ENCODE data around the gene PCNX1. TPM values are rescaled to one million over a fixed set of nuclear protein-coding genes. Genes with fewer than 3 reads are reported as not detected.
"Not testable (repeated sequence)": the region's sequence is repeated elsewhere in the genome, so short reads cannot be mapped to it uniquely, and the experiment has no call there.

Gene PCNX1
- total and polyA plus RNA-seq, 2 donors (not counting 1 experiment from before 2014, with no cell fraction given), result 35.7 to 69.4 TPM

DNA sequence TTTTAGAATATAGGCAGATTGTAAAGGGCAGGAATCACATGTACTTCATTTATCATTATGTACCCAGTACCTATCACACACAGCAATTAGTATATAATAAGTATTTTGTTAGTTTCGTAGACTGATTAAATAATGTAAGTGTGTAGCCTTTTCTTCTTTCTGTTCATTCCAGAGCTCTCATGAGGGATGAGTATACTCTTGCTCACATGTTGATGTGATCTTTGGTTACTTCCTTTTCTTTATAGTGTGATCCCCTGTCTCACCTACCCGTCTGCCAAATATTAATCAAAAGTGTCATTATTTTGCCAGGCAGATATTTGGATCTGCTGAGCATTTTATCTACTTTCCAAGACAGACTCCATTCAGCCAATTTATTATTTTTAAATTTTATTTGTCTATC lies 156.1 kb downstream of the PCNX1 start:
- Histone ChIP-seq H3K4me3 (replicated peaks in 1 of 4; ENCODE audit: control extremely low read depth in 1 of 4, insufficient read depth in 1 of 4, low read depth in 3 of 4, low read length in 4 of 4) (no peak overlapping the region), H3K4me2 (ENCODE audit: extremely low read depth, insufficient read depth, low read length) (no peak overlapping the region), H3K27me3 (ENCODE audit: control insufficient read depth, insufficient read depth, low read length) (no peaks in the 10 kb centered on the region), H3K9me3 (ENCODE audit: control insufficient read depth, insufficient read depth, low read depth, low read length) (no peaks in the 10 kb centered on the region), H3K4me1 (ENCODE audit: control insufficient read depth, extremely low read depth, insufficient read depth, low read length) (no peaks in the 10 kb centered on the region), H3K27ac (ENCODE audit: insufficient read depth, low read length) (no peak overlapping the region), H3K9ac (ENCODE audit: insufficient read depth, low read length) (no peak overlapping the region), H2AFZ (ENCODE audit: low read length) (no peak overlapping the region), H3K36me3 (ENCODE audit: control insufficient read depth, insufficient read depth, low read length) (peaks cover 5% of the 10 kb centered on the region), H3K79me2 (ENCODE audit: control insufficient read depth, insufficient read depth, low read length) (no peaks in the 10 kb centered on the region), H4K20me1 (ENCODE audit: control insufficient read depth, extremely low read depth, insufficient read depth, low read length) (no peaks in the 10 kb centered on the region)
- no peak for TF ChIP-seq EZH2 (IDR thresholded peaks at IDR 0.05; ENCODE audit: low read length, missing control alignments)
- TF ChIP-seq, protein P1, sequence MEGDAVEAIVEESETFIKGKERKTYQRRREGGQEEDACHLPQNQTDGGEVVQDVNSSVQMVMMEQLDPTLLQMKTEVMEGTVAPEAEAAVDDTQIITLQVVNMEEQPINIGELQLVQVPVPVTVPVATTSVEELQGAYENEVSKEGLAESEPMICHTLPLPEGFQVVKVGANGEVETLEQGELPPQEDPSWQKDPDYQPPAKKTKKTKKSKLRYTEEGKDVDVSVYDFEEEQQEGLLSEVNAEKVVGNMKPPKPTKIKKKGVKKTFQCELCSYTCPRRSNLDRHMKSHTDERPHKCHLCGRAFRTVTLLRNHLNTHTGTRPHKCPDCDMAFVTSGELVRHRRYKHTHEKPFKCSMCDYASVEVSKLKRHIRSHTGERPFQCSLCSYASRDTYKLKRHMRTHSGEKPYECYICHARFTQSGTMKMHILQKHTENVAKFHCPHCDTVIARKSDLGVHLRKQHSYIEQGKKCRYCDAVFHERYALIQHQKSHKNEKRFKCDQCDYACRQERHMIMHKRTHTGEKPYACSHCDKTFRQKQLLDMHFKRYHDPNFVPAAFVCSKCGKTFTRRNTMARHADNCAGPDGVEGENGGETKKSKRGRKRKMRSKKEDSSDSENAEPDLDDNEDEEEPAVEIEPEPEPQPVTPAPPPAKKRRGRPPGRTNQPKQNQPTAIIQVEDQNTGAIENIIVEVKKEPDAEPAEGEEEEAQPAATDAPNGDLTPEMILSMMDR (conservative IDR thresholded peaks at IDR 0.05 in 1 of 2, IDR thresholded peaks at IDR 0.05 in 1 of 2; ENCODE audit: low read depth in 1 of 2, low read length in 2 of 2), result no peak
- no peak for DNase-seq (ENCODE audit: low read depth in 2 of 2)

DNA sequence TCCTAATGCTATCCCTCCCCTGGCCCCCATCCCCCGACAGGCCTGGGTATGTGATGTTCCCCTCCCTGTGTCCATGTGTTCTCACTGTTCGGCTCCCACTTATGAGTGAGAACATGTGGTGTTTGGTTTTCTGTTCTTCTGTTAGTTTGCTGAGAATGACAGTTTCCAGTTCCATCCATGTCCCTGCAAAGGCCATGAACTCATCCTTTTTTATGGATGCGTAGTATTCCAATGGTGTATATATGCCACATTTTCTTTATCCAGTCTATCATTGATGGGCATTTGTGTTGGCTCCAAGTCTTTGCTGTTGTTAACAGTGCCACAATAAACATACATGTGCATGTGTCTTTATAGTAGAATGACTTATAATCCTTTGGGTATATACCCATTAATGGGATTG lies 157.5 kb downstream of the PCNX1 start:
- H3K4me3 ChIP-seq (replicated peaks in 1 of 4; ENCODE audit: control extremely low read depth in 1 of 4, insufficient read depth in 1 of 4, low read depth in 3 of 4, low read length in 4 of 4); H3K9ac ChIP-seq (ENCODE audit: insufficient read depth, low read length); H3K4me1 ChIP-seq (ENCODE audit: control insufficient read depth, extremely low read depth, insufficient read depth, low read length); H3K27me3 ChIP-seq (ENCODE audit: control insufficient read depth, insufficient read depth, low read length); H3K4me2 ChIP-seq (ENCODE audit: extremely low read depth, insufficient read depth, low read length); H2AFZ ChIP-seq (ENCODE audit: low read length); H3K27ac ChIP-seq (ENCODE audit: insufficient read depth, low read length); DNase-seq (ENCODE audit: low read depth in 2 of 2); H3K79me2 ChIP-seq (ENCODE audit: control insufficient read depth, insufficient read depth, low read length); H3K36me3 ChIP-seq (ENCODE audit: control insufficient read depth, insufficient read depth, low read length); H4K20me1 ChIP-seq (ENCODE audit: control insufficient read depth, extremely low read depth, insufficient read depth, low read length); H3K9me3 ChIP-seq (ENCODE audit: control insufficient read depth, insufficient read depth, low read depth, low read length): not testable (repeated sequence)

DNA sequence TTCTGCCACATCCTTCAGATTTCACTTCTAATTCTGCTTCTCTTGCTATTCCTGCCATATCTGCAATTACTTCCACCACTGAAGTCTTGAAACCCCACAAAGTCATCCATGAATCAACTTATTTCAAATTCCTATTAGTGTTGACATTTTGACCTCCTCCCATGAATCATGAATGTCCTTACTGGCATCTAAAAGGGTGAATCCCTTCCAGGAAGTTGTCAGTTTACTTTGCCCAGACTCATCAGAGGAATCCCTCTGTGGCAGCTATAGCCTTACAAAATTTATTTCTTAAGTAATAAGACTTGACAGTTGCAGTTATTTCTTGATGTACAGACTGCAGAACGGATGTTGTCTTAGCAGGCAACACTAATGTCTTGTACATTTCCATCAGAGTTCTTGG lies 162.9 kb downstream of the PCNX1 start:
- H3K4me2 ChIP-seq (ENCODE audit: extremely low read depth, insufficient read depth, low read length), result no peak overlapping the region
- no peak overlapping the region for H3K4me3 ChIP-seq (replicated peaks in 1 of 4; ENCODE audit: control extremely low read depth in 1 of 4, insufficient read depth in 1 of 4, low read depth in 3 of 4, low read length in 4 of 4)
- no peak overlapping the region for H2AFZ ChIP-seq (ENCODE audit: low read length)
- no peaks in the 10 kb centered on the region for H3K79me2 ChIP-seq (ENCODE audit: control insufficient read depth, insufficient read depth, low read length)
- H3K9ac ChIP-seq (ENCODE audit: insufficient read depth, low read length), result no peak overlapping the region
- DNase-seq (ENCODE audit: low read depth in 2 of 2), result peak in 1 of 2 donors; percentile 27
- TF ChIP-seq, protein P1 (conservative IDR thresholded peaks at IDR 0.05 in 1 of 2, IDR thresholded peaks at IDR 0.05 in 1 of 2; ENCODE audit: low read depth in 1 of 2, low read length in 2 of 2), result no peak
- TF ChIP-seq EZH2 (IDR thresholded peaks at IDR 0.05; ENCODE audit: low read length, missing control alignments), result no peak
- H3K36me3 ChIP-seq (ENCODE audit: control insufficient read depth, insufficient read depth, low read length), result peaks cover 4% of the 10 kb centered on the region
- H3K4me1 ChIP-seq (ENCODE audit: control insufficient read depth, extremely low read depth, insufficient read depth, low read length), result peaks cover 2% of the 10 kb centered on the region
- no peaks in the 10 kb centered on the region for H4K20me1 ChIP-seq (ENCODE audit: control insufficient read depth, extremely low read depth, insufficient read depth, low read length)
- no peaks in the 10 kb centered on the region for H3K9me3 ChIP-seq (ENCODE audit: control insufficient read depth, insufficient read depth, low read depth, low read length)
- no peaks in the 10 kb centered on the region for H3K27me3 ChIP-seq (ENCODE audit: control insufficient read depth, insufficient read depth, low read length)
- no peak overlapping the region for H3K27ac ChIP-seq (ENCODE audit: insufficient read depth, low read length)
